ENCODE data around the gene ADAM12. TPM values are rescaled to one million over a fixed set of nuclear protein-coding genes. Genes with fewer than 3 reads are reported as not detected.
"Not testable (repeated sequence)": the region's sequence is repeated elsewhere in the genome, so short reads cannot be mapped to it uniquely, and the experiment has no call there.

The ADAM12 gene
- total RNA-seq, 1 experiment from 2014 or later: not detected

DNA sequence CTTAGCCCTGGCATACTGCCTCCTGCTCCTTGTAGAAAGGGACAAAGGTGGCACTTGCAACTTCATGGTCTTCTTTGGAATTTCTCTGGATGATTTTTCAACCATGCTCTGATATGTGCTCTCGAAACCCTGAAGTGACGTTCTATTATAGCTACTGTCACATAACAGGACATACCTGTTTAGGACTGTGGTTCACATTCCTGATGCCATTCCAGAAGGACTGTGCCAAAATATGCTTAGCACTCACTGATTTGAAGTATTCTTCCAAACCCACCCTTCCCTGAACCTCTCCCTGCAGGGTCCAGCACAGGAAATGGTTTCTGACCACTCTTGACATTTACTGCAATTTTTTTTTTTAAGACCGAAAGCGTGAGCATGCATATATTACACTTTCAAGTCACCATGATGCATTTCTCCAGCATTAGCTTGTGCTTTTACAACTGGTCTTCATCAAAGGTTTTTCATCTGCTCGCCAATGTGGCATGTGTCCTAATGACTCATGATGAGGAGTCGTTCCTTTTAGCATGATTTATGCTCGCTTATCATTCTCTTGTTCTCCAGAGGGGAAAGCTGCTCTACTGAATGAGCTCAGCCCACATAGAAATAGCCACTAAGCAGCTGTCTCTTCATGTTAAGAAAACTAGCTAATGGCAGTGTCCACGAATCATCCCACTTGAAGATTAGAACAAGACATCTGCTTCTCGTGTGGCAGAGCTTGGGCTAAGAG lies 135.2 kb downstream of the ADAM12 start:
- Histone ChIP-seq H3K4me1 (ENCODE audit: low read length) (no peaks in the 10 kb centered on the region), H3K4me2 (ENCODE audit: low read depth, low read length, poor library complexity, severe bottlenecking) (no peak overlapping the region), H3K9ac (ENCODE audit: low read length) (no peak overlapping the region), H4K20me1 (ENCODE audit: insufficient read depth, low read depth, low read length) (no peaks in the 10 kb centered on the region), H3K9me3 (ENCODE audit: low read length) (peaks cover 5% of the 10 kb centered on the region), H3K79me2 (ENCODE audit: low read length) (no peaks in the 10 kb centered on the region), H3K4me3 (ENCODE audit: low read length) (no peak overlapping the region), H2AFZ (ENCODE audit: low read length) (no peak overlapping the region), H3K27me3 (ENCODE audit: low read length) (no peaks in the 10 kb centered on the region), H3K36me3 (ENCODE audit: insufficient read depth, low read length) (no peaks in the 10 kb centered on the region), H3K9me2 (replicated peaks; ENCODE audit: insufficient read depth, low read length) (no peaks in the 10 kb centered on the region), H3K27ac (ENCODE audit: low read length) (no peak overlapping the region)
- DNase-seq: no peak

DNA sequence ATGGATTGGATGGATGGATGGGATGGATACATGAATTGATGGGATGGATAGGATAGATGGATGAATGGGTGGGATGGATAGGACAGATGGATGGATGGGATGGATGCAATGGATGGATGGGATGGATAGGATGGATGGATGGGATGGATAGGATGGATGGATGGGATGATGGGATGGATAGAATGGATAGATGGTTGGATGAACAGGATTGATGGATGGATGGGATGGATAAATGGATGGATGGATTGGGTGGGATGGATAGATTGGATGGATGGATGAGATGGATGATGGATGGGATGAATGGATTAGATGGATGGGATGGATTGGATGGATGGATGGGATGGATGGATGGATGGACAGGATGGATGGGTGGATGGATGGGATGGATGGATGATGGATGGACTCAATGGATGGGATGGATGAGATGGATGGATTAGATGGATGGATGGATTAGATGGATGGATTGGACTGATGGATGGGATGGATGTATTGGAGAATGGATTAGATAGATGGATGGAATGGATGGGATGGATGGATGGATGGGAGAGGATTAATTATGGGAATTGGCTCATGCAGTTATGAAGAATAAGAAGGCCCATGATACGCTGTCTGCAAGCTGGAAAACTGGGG lies 136.4 kb downstream of the ADAM12 start:
- no peaks in the 10 kb centered on the region for H4K20me1 ChIP-seq (ENCODE audit: insufficient read depth, low read depth, low read length)
- no peaks in the 10 kb centered on the region for H3K9me2 ChIP-seq (replicated peaks; ENCODE audit: insufficient read depth, low read length)
- H3K4me3 ChIP-seq (ENCODE audit: low read length): no peak overlapping the region
- H3K9ac ChIP-seq (ENCODE audit: low read length): no peak overlapping the region
- no peaks in the 10 kb centered on the region for H3K36me3 ChIP-seq (ENCODE audit: insufficient read depth, low read length)
- H3K27me3 ChIP-seq (ENCODE audit: low read length): no peaks in the 10 kb centered on the region
- H3K4me1 ChIP-seq (ENCODE audit: low read length): no peaks in the 10 kb centered on the region
- peaks cover 5% of the 10 kb centered on the region for H3K9me3 ChIP-seq (ENCODE audit: low read length)
- H3K79me2 ChIP-seq (ENCODE audit: low read length): no peaks in the 10 kb centered on the region
- H3K4me2 ChIP-seq (ENCODE audit: low read depth, low read length, poor library complexity, severe bottlenecking): no peak overlapping the region
- H2AFZ ChIP-seq (ENCODE audit: low read length): no peak overlapping the region
- DNase-seq: no peak
- no peak overlapping the region for H3K27ac ChIP-seq (ENCODE audit: low read length)

DNA sequence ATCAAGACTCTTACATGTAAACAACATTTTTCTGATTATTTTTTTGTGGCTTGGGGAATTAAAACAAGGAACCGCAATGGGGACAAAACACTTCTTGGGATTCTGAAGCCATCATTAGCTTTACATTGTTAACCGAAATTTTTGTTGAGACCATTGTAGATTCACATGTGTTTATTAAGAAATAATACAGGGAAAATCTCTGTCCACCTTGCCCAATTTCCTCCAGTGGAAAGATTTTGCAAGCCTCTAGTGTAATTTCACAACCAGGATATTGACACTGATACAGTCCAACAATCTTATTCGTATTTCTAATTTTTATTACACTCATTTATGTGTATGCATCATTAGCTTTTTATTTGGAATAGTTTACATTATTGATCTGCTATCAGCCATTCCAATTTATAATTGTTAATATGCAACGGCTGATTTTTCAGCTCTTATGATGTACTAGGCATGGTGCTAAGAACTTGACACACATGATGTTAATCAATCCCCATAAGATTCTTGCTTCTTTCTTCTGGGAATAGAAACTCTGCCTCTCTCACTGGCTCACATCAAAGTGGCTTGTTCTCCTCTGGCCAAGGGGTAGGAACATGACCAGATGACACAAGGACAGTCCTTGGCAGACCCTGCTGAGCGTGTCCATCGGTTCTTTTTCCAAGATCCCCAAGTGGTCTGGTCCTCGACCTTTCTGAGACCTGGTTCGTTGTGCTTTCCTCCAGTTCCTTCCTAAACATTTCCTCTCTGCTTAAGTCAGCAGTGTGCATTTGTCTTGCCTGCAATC lies 137.6 kb downstream of the ADAM12 start:
- Histone ChIP-seq H2AFZ (ENCODE audit: low read length) (no peak overlapping the region), H3K9me3 (ENCODE audit: low read length) (peaks cover 5% of the 10 kb centered on the region), H3K27me3 (ENCODE audit: low read length) (no peaks in the 10 kb centered on the region), H4K20me1 (ENCODE audit: insufficient read depth, low read depth, low read length) (no peaks in the 10 kb centered on the region), H3K9ac (ENCODE audit: low read length) (no peak overlapping the region), H3K36me3 (ENCODE audit: insufficient read depth, low read length) (no peaks in the 10 kb centered on the region), H3K4me1 (ENCODE audit: low read length) (no peaks in the 10 kb centered on the region), H3K79me2 (ENCODE audit: low read length) (no peaks in the 10 kb centered on the region), H3K4me3 (ENCODE audit: low read length) (no peak overlapping the region), H3K4me2 (ENCODE audit: low read depth, low read length, poor library complexity, severe bottlenecking) (no peak overlapping the region), H3K9me2 (replicated peaks; ENCODE audit: insufficient read depth, low read length) (no peaks in the 10 kb centered on the region), H3K27ac (ENCODE audit: low read length) (no peak overlapping the region)
- DNase-seq: no peak

DNA sequence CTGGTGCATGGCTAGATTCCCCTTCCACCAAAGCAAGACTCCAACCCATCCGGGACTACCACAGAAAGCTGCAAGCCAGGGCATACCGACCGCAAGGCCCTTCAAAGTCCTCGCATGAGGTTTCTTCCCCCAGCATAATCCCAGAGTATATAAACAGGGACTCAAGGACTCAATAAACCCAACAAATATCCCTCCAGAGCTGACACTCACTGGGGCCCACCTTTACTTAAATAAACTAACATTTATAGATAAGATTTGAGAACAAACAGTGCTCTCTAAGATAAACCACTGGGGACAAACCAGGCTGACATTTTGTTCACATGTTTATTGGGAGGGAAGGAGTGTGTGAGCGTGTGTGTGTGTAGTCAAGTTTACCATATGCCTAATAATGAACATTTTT lies 138.2 kb downstream of the ADAM12 start:
- Histone ChIP-seq H3K4me1 (ENCODE audit: low read length) (no peaks in the 10 kb centered on the region), H3K4me3 (ENCODE audit: low read length) (no peak overlapping the region), H4K20me1 (ENCODE audit: insufficient read depth, low read depth, low read length) (no peaks in the 10 kb centered on the region), H3K36me3 (ENCODE audit: insufficient read depth, low read length) (no peaks in the 10 kb centered on the region), H3K9ac (ENCODE audit: low read length) (no peak overlapping the region), H2AFZ (ENCODE audit: low read length) (no peak overlapping the region), H3K4me2 (ENCODE audit: low read depth, low read length, poor library complexity, severe bottlenecking) (no peak overlapping the region), H3K27ac (ENCODE audit: low read length) (no peak overlapping the region), H3K9me2 (replicated peaks; ENCODE audit: insufficient read depth, low read length) (no peaks in the 10 kb centered on the region), H3K27me3 (ENCODE audit: low read length) (no peaks in the 10 kb centered on the region), H3K9me3 (ENCODE audit: low read length) (peaks cover 5% of the 10 kb centered on the region), H3K79me2 (ENCODE audit: low read length) (no peaks in the 10 kb centered on the region)
- no peak for DNase-seq

DNA sequence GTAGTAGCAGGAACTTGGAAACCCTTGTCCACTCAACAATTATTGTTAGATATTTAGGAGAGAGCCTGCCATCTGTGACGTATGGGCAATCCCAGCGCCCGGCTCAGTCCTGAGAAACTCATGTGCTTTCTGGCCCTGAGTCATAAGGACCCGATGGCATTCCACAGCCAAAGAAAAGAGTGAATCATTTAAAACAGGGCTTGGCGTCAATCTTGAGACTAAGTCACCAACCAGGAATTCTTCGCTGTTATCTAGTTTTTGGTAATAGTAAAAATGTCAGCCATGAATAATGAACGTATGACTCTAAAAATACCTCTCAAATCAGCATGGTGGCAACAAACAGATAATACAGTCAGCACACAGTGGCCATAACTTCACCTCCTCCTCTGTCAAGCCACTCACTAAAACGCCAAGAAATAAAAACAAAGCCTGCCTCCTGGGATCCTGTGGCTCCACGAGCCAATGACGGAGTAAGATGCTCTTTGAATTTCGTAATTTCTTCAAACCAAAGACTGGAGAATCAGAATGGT lies 140.8 kb downstream of the ADAM12 start:
- no peak overlapping the region for H3K4me2 ChIP-seq (ENCODE audit: low read depth, low read length, poor library complexity, severe bottlenecking)
- no peak overlapping the region for H3K9ac ChIP-seq (ENCODE audit: low read length)
- H2AFZ ChIP-seq (ENCODE audit: low read length): no peak overlapping the region

DNA sequence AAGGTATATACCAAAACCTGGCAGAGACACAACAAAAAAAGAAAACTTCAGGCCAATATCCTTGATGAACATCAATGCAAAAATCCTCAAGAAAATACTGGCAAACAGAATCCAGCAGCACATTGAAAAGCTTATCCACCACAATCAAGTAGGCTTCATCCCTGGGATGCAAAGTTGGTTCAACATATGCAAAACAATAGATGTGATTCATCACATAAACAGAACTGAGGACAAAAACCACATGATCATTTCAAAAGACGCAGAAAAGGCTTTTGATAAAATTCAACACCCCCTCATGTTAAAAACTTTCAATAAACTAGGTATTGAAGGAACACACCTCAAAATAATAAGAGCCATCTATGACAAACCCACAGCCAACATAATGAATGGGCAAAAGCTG lies 141.9 kb downstream of the ADAM12 start:
- not testable (repeated sequence) for H3K27me3 ChIP-seq (ENCODE audit: low read length); H3K4me1 ChIP-seq (ENCODE audit: low read length); H3K4me2 ChIP-seq (ENCODE audit: low read depth, low read length, poor library complexity, severe bottlenecking); H3K4me3 ChIP-seq (ENCODE audit: low read length); H3K36me3 ChIP-seq (ENCODE audit: insufficient read depth, low read length); H3K9ac ChIP-seq (ENCODE audit: low read length); H3K27ac ChIP-seq (ENCODE audit: low read length); H2AFZ ChIP-seq (ENCODE audit: low read length); H3K9me3 ChIP-seq (ENCODE audit: low read length); H3K9me2 ChIP-seq (replicated peaks; ENCODE audit: insufficient read depth, low read length); H3K79me2 ChIP-seq (ENCODE audit: low read length); H4K20me1 ChIP-seq (ENCODE audit: insufficient read depth, low read depth, low read length); DNase-seq

More for the DNA sequence above, 140.8 kb downstream of the ADAM12 start:
- H3K27me3 ChIP-seq (ENCODE audit: low read length): no peaks in the 10 kb centered on the region
- H3K4me1 ChIP-seq (ENCODE audit: low read length): no peaks in the 10 kb centered on the region
- H3K36me3 ChIP-seq (ENCODE audit: insufficient read depth, low read length): no peaks in the 10 kb centered on the region
- no peak overlapping the region for H3K4me3 ChIP-seq (ENCODE audit: low read length)
- DNase-seq: no peak
- H3K9me2 ChIP-seq (replicated peaks; ENCODE audit: insufficient read depth, low read length): no peaks in the 10 kb centered on the region
- H3K9me3 ChIP-seq (ENCODE audit: low read length): peaks cover 5% of the 10 kb centered on the region
- H4K20me1 ChIP-seq (ENCODE audit: insufficient read depth, low read depth, low read length): no peaks in the 10 kb centered on the region
- H3K27ac ChIP-seq (ENCODE audit: low read length): no peak overlapping the region
- H3K79me2 ChIP-seq (ENCODE audit: low read length): no peaks in the 10 kb centered on the region

DNA sequence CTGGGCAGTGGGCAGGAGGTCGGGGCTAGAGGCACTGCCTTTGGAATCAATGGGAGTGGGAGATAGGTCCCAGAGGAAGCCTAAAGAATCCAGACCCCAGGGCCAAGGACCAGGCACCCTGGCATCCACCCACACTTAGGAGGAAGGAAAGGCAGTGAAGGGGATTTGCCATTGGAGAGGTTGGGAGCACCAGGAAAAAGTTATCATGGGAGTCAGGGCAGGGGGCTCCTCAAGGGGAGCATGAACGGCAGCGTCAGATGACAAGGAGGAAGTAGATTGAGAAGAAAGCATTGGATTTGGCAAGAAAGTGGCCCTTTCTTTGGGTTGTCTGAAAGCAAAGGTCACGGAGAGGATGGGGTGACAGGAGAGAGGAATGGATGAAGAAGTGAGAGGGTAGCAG lies 142.8 kb downstream of the ADAM12 start:
- DNase-seq: no peak
- no peak overlapping the region for H3K4me3 ChIP-seq (ENCODE audit: low read length)
- H3K4me2 ChIP-seq (ENCODE audit: low read depth, low read length, poor library complexity, severe bottlenecking): no peak overlapping the region
- no peak overlapping the region for H3K9ac ChIP-seq (ENCODE audit: low read length)
- no peaks in the 10 kb centered on the region for H3K9me3 ChIP-seq (ENCODE audit: low read length)
- H3K27me3 ChIP-seq (ENCODE audit: low read length): no peaks in the 10 kb centered on the region
- H3K4me1 ChIP-seq (ENCODE audit: low read length): no peaks in the 10 kb centered on the region
- no peaks in the 10 kb centered on the region for H4K20me1 ChIP-seq (ENCODE audit: insufficient read depth, low read depth, low read length)
- H3K79me2 ChIP-seq (ENCODE audit: low read length): no peaks in the 10 kb centered on the region
- H3K27ac ChIP-seq (ENCODE audit: low read length): no peak overlapping the region
- H3K9me2 ChIP-seq (replicated peaks; ENCODE audit: insufficient read depth, low read length): no peaks in the 10 kb centered on the region
- no peak overlapping the region for H2AFZ ChIP-seq (ENCODE audit: low read length)
- H3K36me3 ChIP-seq (ENCODE audit: insufficient read depth, low read length): no peaks in the 10 kb centered on the region

DNA sequence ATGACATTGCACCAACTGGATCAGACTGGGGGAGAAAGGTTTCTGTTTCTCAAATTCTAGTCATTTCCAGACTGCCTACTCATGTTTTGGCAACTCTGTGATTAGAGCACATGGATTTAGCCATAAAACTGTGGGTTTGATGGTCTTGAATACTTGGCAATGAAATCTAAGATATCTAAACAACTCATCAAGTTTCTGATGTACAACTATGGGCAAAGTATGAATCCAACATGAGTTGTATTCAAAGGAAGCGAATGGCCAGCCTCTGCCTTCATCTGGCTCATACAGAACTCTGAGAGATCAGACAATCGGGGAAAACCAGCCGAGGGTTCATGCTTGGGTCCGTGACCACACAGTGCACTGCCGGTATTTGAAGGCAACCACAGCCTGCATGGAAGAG lies 144.3 kb downstream of the ADAM12 start:
- no peaks in the 10 kb centered on the region for H3K79me2 ChIP-seq (ENCODE audit: low read length)
- H3K27ac ChIP-seq (ENCODE audit: low read length): no peak overlapping the region
- no peak overlapping the region for H2AFZ ChIP-seq (ENCODE audit: low read length)
- no peaks in the 10 kb centered on the region for H3K9me3 ChIP-seq (ENCODE audit: low read length)
- no peak for DNase-seq
- H3K4me1 ChIP-seq (ENCODE audit: low read length): no peaks in the 10 kb centered on the region
- H3K9me2 ChIP-seq (replicated peaks; ENCODE audit: insufficient read depth, low read length): no peaks in the 10 kb centered on the region
- H3K36me3 ChIP-seq (ENCODE audit: insufficient read depth, low read length): no peaks in the 10 kb centered on the region
- no peak overlapping the region for H3K9ac ChIP-seq (ENCODE audit: low read length)
- no peaks in the 10 kb centered on the region for H3K27me3 ChIP-seq (ENCODE audit: low read length)
- no peaks in the 10 kb centered on the region for H4K20me1 ChIP-seq (ENCODE audit: insufficient read depth, low read depth, low read length)
- no peak overlapping the region for H3K4me2 ChIP-seq (ENCODE audit: low read depth, low read length, poor library complexity, severe bottlenecking)
- no peak overlapping the region for H3K4me3 ChIP-seq (ENCODE audit: low read length)
